H1 (cell line): Measurements from ENCODE around the gene EGF. TPM values are rescaled to one million over a fixed set of nuclear protein-coding genes. Genes with fewer than 3 reads are reported as not detected.

Source experiments
- GABPA ChIP-seq: IDR thresholded peaks from 2 replicates; pipeline ENCODE4 v1.6.1; 2011; ENCODE audit warnings: mild to moderate bottlenecking, low read length, moderate library complexity, borderline replicate concordance; ENCODE audit not compliant: insufficient read depth
- KDM1A ChIP-seq: fragments of 200-600, 300-600 bp; sonication (generic); IDR thresholded peaks from 2 replicates; pipeline ENCODE4 v1.7.1; 2016; ENCODE audit warnings: mild to moderate bottlenecking, low read length, borderline replicate concordance
- SP1 ChIP-seq: IDR thresholded peaks from 2 replicates; pipeline ENCODE4 v1.6.1; 2011; ENCODE audit warnings: low read depth, low read length
- TAF7 ChIP-seq: optimal IDR thresholded peaks from 2 replicates; pipeline ENCODE3; 2011; ENCODE audit warnings: low read depth, mild to moderate bottlenecking, inconsistent platforms, low read length, moderate library complexity, borderline replicate concordance
- TCF12 ChIP-seq: IDR thresholded peaks from 2 replicates; pipeline ENCODE4 v1.6.1; 2011; ENCODE audit warnings: low read depth, mild to moderate bottlenecking, low read length
- polyA plus RNA-seq, 7 experiments: library from polyadenylated mRNA; depleted of rRNA in 3 of 7; stranded (reverse) in 5 of 7; unstranded in 2 of 7; fragments of >200 nt in 5 of 7; fragments of 200-250 nt in 2 of 7; gene quantifications; 1 replicate in 5 of 7; 2 replicates in 1 of 7; 4 replicates in 1 of 7; pipeline versions ENCODE4 v1.2.1 to v1.2.3, GENCODE V29; 2011 to 2013; ENCODE audit warnings: missing spikeins in 2 of 7, mixed read lengths in 2 of 7
- total RNA-seq: library from RNA; stranded (reverse); fragmentation: NEBNext Ultra II Directional; extraction: Animal tissue kit (Norgen Biotek cat#: 25700); gene quantifications from 2 replicates; pipeline ENCODE4 v1.2.1, GENCODE V29; 2021
- TF ChIP-seq, protein P1 (sequence below): fragments of 300-600 bp; sonication (generic); IDR thresholded peaks from 2 replicates; pipeline ENCODE4 v1.7.1; 2012; ENCODE audit warnings: low read length, moderate library complexity, mild to moderate bottlenecking, inconsistent platforms; ENCODE audit not compliant: insufficient replicate concordance
- TF ChIP-seq, protein P2 (sequence below): IDR thresholded peaks from 2 replicates; pipeline ENCODE4 v1.6.1; 2012; ENCODE audit warnings: low read length, inconsistent platforms
- TF ChIP-seq, protein P3 (sequence below): IDR thresholded peaks from 2 replicates; pipeline ENCODE4 v1.6.1; 2012; ENCODE audit warnings: inconsistent platforms
- TF ChIP-seq, protein P4 (sequence below): IDR thresholded peaks from 2 replicates; pipeline ENCODE4 v1.6.1; 2012; ENCODE audit warnings: inconsistent platforms

The EGF gene
- total and polyA plus RNA-seq, 2 of the 8 experiments (the other 6 are each of a cell fraction or from before 2014, with no cell fraction given) = 1.5 to 2.6 TPM

DNA sequence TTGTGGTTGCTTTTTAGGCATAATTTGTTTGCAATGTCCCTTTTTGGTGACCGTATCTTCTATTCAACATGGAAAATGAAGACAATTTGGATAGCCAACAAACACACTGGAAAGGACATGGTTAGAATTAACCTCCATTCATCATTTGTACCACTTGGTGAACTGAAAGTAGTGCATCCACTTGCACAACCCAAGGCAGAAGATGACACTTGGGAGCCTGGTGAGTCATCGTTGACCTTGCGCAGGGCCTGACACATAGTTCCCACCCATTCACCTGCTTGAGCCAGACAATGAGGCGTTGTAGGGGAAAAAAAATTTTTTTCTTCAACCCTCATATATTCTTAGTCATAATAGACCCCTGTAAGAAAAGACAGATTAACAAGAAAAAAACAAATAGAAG lies 32.4 kb downstream of the EGF start (continued):
- TF ChIP-seq, protein P1, sequence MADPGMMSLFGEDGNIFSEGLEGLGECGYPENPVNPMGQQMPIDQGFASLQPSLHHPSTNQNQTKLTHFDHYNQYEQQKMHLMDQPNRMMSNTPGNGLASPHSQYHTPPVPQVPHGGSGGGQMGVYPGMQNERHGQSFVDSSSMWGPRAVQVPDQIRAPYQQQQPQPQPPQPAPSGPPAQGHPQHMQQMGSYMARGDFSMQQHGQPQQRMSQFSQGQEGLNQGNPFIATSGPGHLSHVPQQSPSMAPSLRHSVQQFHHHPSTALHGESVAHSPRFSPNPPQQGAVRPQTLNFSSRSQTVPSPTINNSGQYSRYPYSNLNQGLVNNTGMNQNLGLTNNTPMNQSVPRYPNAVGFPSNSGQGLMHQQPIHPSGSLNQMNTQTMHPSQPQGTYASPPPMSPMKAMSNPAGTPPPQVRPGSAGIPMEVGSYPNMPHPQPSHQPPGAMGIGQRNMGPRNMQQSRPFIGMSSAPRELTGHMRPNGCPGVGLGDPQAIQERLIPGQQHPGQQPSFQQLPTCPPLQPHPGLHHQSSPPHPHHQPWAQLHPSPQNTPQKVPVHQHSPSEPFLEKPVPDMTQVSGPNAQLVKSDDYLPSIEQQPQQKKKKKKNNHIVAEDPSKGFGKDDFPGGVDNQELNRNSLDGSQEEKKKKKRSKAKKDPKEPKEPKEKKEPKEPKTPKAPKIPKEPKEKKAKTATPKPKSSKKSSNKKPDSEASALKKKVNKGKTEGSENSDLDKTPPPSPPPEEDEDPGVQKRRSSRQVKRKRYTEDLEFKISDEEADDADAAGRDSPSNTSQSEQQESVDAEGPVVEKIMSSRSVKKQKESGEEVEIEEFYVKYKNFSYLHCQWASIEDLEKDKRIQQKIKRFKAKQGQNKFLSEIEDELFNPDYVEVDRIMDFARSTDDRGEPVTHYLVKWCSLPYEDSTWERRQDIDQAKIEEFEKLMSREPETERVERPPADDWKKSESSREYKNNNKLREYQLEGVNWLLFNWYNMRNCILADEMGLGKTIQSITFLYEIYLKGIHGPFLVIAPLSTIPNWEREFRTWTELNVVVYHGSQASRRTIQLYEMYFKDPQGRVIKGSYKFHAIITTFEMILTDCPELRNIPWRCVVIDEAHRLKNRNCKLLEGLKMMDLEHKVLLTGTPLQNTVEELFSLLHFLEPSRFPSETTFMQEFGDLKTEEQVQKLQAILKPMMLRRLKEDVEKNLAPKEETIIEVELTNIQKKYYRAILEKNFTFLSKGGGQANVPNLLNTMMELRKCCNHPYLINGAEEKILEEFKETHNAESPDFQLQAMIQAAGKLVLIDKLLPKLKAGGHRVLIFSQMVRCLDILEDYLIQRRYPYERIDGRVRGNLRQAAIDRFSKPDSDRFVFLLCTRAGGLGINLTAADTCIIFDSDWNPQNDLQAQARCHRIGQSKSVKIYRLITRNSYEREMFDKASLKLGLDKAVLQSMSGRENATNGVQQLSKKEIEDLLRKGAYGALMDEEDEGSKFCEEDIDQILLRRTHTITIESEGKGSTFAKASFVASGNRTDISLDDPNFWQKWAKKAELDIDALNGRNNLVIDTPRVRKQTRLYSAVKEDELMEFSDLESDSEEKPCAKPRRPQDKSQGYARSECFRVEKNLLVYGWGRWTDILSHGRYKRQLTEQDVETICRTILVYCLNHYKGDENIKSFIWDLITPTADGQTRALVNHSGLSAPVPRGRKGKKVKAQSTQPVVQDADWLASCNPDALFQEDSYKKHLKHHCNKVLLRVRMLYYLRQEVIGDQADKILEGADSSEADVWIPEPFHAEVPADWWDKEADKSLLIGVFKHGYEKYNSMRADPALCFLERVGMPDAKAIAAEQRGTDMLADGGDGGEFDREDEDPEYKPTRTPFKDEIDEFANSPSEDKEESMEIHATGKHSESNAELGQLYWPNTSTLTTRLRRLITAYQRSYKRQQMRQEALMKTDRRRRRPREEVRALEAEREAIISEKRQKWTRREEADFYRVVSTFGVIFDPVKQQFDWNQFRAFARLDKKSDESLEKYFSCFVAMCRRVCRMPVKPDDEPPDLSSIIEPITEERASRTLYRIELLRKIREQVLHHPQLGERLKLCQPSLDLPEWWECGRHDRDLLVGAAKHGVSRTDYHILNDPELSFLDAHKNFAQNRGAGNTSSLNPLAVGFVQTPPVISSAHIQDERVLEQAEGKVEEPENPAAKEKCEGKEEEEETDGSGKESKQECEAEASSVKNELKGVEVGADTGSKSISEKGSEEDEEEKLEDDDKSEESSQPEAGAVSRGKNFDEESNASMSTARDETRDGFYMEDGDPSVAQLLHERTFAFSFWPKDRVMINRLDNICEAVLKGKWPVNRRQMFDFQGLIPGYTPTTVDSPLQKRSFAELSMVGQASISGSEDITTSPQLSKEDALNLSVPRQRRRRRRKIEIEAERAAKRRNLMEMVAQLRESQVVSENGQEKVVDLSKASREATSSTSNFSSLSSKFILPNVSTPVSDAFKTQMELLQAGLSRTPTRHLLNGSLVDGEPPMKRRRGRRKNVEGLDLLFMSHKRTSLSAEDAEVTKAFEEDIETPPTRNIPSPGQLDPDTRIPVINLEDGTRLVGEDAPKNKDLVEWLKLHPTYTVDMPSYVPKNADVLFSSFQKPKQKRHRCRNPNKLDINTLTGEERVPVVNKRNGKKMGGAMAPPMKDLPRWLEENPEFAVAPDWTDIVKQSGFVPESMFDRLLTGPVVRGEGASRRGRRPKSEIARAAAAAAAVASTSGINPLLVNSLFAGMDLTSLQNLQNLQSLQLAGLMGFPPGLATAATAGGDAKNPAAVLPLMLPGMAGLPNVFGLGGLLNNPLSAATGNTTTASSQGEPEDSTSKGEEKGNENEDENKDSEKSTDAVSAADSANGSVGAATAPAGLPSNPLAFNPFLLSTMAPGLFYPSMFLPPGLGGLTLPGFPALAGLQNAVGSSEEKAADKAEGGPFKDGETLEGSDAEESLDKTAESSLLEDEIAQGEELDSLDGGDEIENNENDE = no peak
- no peak for TF ChIP-seq TCF12
- TF ChIP-seq, protein P2, sequence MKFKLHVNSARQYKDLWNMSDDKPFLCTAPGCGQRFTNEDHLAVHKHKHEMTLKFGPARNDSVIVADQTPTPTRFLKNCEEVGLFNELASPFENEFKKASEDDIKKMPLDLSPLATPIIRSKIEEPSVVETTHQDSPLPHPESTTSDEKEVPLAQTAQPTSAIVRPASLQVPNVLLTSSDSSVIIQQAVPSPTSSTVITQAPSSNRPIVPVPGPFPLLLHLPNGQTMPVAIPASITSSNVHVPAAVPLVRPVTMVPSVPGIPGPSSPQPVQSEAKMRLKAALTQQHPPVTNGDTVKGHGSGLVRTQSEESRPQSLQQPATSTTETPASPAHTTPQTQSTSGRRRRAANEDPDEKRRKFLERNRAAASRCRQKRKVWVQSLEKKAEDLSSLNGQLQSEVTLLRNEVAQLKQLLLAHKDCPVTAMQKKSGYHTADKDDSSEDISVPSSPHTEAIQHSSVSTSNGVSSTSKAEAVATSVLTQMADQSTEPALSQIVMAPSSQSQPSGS = no peak
- no peak for TF ChIP-seq GABPA
- no peak for TF ChIP-seq TAF7
- no peak for TF ChIP-seq KDM1A
- TF ChIP-seq, protein P3, sequence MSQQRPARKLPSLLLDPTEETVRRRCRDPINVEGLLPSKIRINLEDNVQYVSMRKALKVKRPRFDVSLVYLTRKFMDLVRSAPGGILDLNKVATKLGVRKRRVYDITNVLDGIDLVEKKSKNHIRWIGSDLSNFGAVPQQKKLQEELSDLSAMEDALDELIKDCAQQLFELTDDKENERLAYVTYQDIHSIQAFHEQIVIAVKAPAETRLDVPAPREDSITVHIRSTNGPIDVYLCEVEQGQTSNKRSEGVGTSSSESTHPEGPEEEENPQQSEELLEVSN = no peak
- TF ChIP-seq, protein P4, sequence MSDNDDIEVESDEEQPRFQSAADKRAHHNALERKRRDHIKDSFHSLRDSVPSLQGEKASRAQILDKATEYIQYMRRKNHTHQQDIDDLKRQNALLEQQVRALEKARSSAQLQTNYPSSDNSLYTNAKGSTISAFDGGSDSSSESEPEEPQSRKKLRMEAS = no peak
- no peak for TF ChIP-seq SP1
